ENCODE data around the gene CCDC85C.

- TF ChIP-seq YY1 (IDR thresholded peaks at IDR 0.05; ENCODE audit: low read depth, low read length) (no peak), ETV6 (conservative IDR thresholded peaks at IDR 0.05 in 1 of 2, IDR thresholded peaks at IDR 0.05 in 1 of 2; ENCODE audit: borderline replicate concordance in 1 of 2, low read depth in 1 of 2) (no peak), POLR2AphosphoS5 (IDR thresholded peaks at IDR 0.05; ENCODE audit: low read length) (no peak), CTCF (IDR thresholded peaks at IDR 0.05 in 2 of 3, conservative IDR thresholded peaks at IDR 0.05 in 1 of 3; ENCODE audit: control insufficient read depth in 2 of 3, extremely low read depth in 1 of 3, insufficient read depth in 1 of 3, low read depth in 3 of 3, low read length in 3 of 3) (no peak), SUZ12 (IDR thresholded peaks at IDR 0.05; ENCODE audit: unreplicated experiment) (no peak), CEBPB (IDR thresholded peaks at IDR 0.05; ENCODE audit: borderline replicate concordance in 1 of 2, low read depth in 2 of 2, low read length in 2 of 2) (no peak), NFXL1 (IDR thresholded peaks at IDR 0.05; ENCODE audit: borderline replicate concordance) (no peak), USF2 (IDR thresholded peaks at IDR 0.05; ENCODE audit: borderline replicate concordance, low read depth, low read length) (no peak), FOS (IDR thresholded peaks at IDR 0.05; ENCODE audit: borderline replicate concordance, extremely low read depth, insufficient read length) (no peak), MAX (IDR thresholded peaks at IDR 0.05; ENCODE audit: low read depth, low read length) (no peak)
These were observed 122.3 kb downstream of the CCDC85C start for GRCh38 chr14:99481745-99482099.

Measured in GM12878 (cell line).